Measurements from ENCODE around the gene CFAP210.

DNA sequence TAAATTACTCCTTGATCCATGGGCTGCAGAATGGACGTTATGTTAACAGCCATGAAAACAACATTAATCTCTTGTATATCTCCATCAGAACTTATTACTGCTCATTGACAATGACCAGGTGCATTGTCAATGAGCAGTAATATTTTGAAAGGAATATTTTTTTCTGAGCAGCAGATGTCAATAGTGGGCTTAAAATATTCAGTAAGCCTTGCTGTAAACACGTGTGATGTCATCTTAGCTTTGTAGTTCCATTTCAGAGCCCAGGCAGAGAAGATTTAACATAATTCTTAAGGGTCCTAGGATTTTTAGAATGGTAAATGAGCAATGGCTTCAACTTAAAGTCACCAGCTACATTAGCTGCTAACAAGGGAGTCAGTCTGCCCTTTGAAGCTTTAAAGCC, 26.6 kb downstream of the CFAP210 start:
- TF ChIP-seq, protein P1, sequence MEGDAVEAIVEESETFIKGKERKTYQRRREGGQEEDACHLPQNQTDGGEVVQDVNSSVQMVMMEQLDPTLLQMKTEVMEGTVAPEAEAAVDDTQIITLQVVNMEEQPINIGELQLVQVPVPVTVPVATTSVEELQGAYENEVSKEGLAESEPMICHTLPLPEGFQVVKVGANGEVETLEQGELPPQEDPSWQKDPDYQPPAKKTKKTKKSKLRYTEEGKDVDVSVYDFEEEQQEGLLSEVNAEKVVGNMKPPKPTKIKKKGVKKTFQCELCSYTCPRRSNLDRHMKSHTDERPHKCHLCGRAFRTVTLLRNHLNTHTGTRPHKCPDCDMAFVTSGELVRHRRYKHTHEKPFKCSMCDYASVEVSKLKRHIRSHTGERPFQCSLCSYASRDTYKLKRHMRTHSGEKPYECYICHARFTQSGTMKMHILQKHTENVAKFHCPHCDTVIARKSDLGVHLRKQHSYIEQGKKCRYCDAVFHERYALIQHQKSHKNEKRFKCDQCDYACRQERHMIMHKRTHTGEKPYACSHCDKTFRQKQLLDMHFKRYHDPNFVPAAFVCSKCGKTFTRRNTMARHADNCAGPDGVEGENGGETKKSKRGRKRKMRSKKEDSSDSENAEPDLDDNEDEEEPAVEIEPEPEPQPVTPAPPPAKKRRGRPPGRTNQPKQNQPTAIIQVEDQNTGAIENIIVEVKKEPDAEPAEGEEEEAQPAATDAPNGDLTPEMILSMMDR (IDR thresholded peaks at IDR 0.05) = no peak
- TF ChIP-seq POLR2A (IDR thresholded peaks at IDR 0.05) = no peak
